AG10803 (cell line): Measurements from ENCODE around the gene LUC7L3.

Experiments used
- DNase-seq: peaks from one replicate; pipeline ENCODE4 v3.0.0; 2010; ENCODE audit warnings: low read depth
- H3K4me3 ChIP-seq: 2 replicates; pipeline ENCODE4 v1.5.1; 2011; ENCODE audit warnings: mild to moderate bottlenecking, low read length, control low read depth
- TF ChIP-seq, protein P1 (sequence below): conservative IDR thresholded peaks from 2 replicates; pipeline ENCODE4 v1.5.1; 2011; ENCODE audit warnings: mild to moderate bottlenecking, low read length, control low read depth, inconsistent platforms

LUC7L3 gene

GRCh38 chr17:50765454-50766221 lies 46.2 kb downstream of the LUC7L3 start:
- TF ChIP-seq, protein P1, sequence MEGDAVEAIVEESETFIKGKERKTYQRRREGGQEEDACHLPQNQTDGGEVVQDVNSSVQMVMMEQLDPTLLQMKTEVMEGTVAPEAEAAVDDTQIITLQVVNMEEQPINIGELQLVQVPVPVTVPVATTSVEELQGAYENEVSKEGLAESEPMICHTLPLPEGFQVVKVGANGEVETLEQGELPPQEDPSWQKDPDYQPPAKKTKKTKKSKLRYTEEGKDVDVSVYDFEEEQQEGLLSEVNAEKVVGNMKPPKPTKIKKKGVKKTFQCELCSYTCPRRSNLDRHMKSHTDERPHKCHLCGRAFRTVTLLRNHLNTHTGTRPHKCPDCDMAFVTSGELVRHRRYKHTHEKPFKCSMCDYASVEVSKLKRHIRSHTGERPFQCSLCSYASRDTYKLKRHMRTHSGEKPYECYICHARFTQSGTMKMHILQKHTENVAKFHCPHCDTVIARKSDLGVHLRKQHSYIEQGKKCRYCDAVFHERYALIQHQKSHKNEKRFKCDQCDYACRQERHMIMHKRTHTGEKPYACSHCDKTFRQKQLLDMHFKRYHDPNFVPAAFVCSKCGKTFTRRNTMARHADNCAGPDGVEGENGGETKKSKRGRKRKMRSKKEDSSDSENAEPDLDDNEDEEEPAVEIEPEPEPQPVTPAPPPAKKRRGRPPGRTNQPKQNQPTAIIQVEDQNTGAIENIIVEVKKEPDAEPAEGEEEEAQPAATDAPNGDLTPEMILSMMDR: no peak
- no peak for DNase-seq
- no peak overlapping the region for H3K4me3 ChIP-seq

GRCh38 chr17:50766222-50767023 lies 47.0 kb downstream of the LUC7L3 start:
- DNase-seq: no peak
- H3K4me3 ChIP-seq: no peak overlapping the region
- TF ChIP-seq, protein P1: no peak

GRCh38 chr17:50767030-50767429 lies 47.6 kb downstream of the LUC7L3 start:
- TF ChIP-seq, protein P1: no peak
- no peak for DNase-seq
- H3K4me3 ChIP-seq: no peak overlapping the region

GRCh38 chr17:50767446-50767845 lies 48.0 kb downstream of the LUC7L3 start, which contains the start of gene ANKRD40CL:
TSS of gene ANKRD40CL (minus strand) at chr17:50767518. CDS start at chr17:50766913, 605 bp downstream.
- no peak within 1 kb of the TSS for H3K4me3 ChIP-seq
- no peak for DNase-seq
- TF ChIP-seq, protein P1: no peak

GRCh38 chr17:50768346-50768761 lies 49.0 kb downstream of the LUC7L3 start:
- H3K4me3 ChIP-seq: no peak overlapping the region
- TF ChIP-seq, protein P1: no peak
- no peak for DNase-seq

DNA sequence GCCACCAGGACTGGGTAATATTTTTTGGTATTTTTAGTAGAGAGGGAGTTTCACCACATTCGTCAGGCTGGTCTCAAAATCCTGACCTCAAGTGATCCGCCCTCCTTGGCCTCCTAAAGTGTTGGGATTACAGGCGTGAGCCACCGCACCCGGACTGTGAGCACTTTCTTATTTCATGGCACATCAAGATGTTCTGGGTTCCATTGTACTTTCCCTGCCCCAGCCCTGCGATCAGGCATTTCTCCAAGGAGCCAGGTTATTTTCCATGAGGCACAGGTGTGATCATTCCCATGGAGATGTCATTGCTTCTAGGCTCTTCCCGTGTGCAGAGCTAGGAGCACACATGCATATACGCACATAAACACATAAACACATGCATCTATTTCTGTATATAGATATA lies 50.5 kb downstream of the LUC7L3 start:
- H3K4me3 ChIP-seq: no peak overlapping the region
- DNase-seq: no peak
- TF ChIP-seq, protein P1: no peak

DNA sequence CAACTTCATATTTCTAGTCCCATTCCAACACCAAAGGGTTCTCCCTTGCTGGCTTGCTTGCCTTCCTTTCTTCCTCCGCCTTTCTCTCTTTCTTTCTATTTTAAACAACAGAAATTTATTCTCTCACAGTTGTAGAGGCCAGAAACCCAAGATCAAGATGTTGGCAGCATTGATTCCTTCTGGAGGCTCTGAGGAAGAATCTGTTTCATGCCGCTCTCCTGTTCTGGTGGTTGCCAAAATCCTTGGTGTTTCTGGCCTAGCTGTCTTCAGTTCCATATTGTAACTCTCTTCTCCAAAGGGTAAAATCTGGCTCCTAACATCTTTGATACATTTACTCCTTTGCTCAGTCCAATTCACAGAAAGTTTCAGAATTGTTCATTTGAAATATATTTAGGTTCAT lies 50.9 kb downstream of the LUC7L3 start:
- TF ChIP-seq, protein P1: no peak
- no peak for DNase-seq
- H3K4me3 ChIP-seq: no peak overlapping the region
